PC-3 (cell line): ENCODE results near the gene RASAL2.

Source experiments
- EZH2 ChIP-seq: fragments of 300-600 bp; sonication (generic); IDR thresholded peaks from one replicate; pipeline ENCODE4 v1.6.1; 2017; ENCODE audit warnings: antibody characterized with exemption, mild to moderate bottlenecking, low read length; ENCODE audit not compliant: unreplicated experiment
- EZH2phosphoT487 ChIP-seq: fragments of 300-600 bp; sonication (generic); IDR thresholded peaks from 2 replicates; pipeline ENCODE4 v1.6.1; 2018; ENCODE audit warnings: mild to moderate bottlenecking, antibody characterized with exemption, low read length, borderline replicate concordance
- TF ChIP-seq, protein P1 (sequence below): fragments of 300-600 bp; sonication (generic); conservative IDR thresholded peaks from 2 replicates; pipeline ENCODE4 v1.5.1; 2017; ENCODE audit warnings: antibody characterized with exemption, low read depth, mild to moderate bottlenecking, low read length

DNA sequence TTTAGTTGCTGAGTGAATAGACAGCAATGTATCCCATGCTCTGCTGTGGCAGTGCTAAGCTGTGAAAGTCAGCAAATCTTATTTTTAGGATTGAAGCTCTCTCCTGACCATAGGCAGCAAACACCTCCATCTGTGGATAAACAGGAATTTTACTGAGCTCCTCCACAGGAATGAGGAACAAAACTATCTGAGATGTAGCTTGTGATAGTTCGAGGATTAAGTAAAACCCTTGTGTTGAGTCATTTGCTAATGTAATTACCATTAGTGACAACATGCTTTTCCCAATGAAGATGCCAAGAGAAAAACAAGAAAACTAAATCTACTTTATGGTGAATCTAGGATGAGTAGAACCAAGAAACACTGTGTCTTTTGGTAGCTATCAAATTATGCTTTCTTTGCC is 280.1 kb downstream of the RASAL2 start:
- TF ChIP-seq, protein P1, sequence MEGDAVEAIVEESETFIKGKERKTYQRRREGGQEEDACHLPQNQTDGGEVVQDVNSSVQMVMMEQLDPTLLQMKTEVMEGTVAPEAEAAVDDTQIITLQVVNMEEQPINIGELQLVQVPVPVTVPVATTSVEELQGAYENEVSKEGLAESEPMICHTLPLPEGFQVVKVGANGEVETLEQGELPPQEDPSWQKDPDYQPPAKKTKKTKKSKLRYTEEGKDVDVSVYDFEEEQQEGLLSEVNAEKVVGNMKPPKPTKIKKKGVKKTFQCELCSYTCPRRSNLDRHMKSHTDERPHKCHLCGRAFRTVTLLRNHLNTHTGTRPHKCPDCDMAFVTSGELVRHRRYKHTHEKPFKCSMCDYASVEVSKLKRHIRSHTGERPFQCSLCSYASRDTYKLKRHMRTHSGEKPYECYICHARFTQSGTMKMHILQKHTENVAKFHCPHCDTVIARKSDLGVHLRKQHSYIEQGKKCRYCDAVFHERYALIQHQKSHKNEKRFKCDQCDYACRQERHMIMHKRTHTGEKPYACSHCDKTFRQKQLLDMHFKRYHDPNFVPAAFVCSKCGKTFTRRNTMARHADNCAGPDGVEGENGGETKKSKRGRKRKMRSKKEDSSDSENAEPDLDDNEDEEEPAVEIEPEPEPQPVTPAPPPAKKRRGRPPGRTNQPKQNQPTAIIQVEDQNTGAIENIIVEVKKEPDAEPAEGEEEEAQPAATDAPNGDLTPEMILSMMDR = no peak
- no peak for TF ChIP-seq EZH2
- TF ChIP-seq EZH2phosphoT487 = no peak
